ENCODE data around the gene AMPD3.

- TF ChIP-seq CTCF (IDR thresholded peaks at IDR 0.05) (no peak), EP300 (IDR thresholded peaks at IDR 0.05) (no peak), POLR2A (IDR thresholded peaks at IDR 0.05; ENCODE audit: low read depth) (no peak), POLR2AphosphoS5 (IDR thresholded peaks at IDR 0.05) (no peak)
Measured at GRCh38 chr11:10497371-10498021, 42.4 kb downstream of the AMPD3 start.
